CD4-positive, alpha-beta T cell treated with Interleukin-4 for 4 hours (primary cell): ENCODE results near the gene GXYLT1.
A peak's percentile ranks its signal among the peaks of the same experiment; 100 is the strongest.
"Not testable (repeated sequence)": the region's sequence is repeated elsewhere in the genome, so short reads cannot be mapped to it uniquely, and the experiment has no call there.

Source experiments
- DNase-seq: peaks from one replicate; pipeline ENCODE4 v3.0.0-alpha.2; 2020

GXYLT1 gene

GRCh38 chr12:42143452-42144157 lies 1.1 kb downstream of the GXYLT1 start:
- no peak for DNase-seq

GRCh38 chr12:42141981-42142606 lies 2.6 kb downstream of the GXYLT1 start:
- DNase-seq: no peak

GRCh38 chr12:42140901-42141300 lies 3.8 kb downstream of the GXYLT1 start:
- no peak for DNase-seq

GRCh38 chr12:42135259-42135814 lies 9.3 kb downstream of the GXYLT1 start:
- no peak for DNase-seq

GRCh38 chr12:42130672-42131402 lies 13.8 kb downstream of the GXYLT1 start:
- no peak for DNase-seq

GRCh38 chr12:42129595-42130204 lies 15.0 kb downstream of the GXYLT1 start:
- peak; percentile 40 for DNase-seq

GRCh38 chr12:42128888-42129287 lies 15.8 kb downstream of the GXYLT1 start:
- no peak for DNase-seq

- no peak for DNase-seq
Observed at GRCh38 chr12:42128327-42128726, 16.3 kb downstream of the GXYLT1 start.

- no peak for DNase-seq
Observed at GRCh38 chr12:42126963-42127362, 17.7 kb downstream of the GXYLT1 start.

- DNase-seq: no peak
Observed at GRCh38 chr12:42125388-42125767, 19.3 kb downstream of the GXYLT1 start.

- DNase-seq: no peak
Observed at GRCh38 chr12:42124764-42125387, 19.8 kb downstream of the GXYLT1 start.

- DNase-seq: no peak
Observed at GRCh38 chr12:42119085-42119633, 25.5 kb downstream of the GXYLT1 start.

GRCh38 chr12:42118136-42118879 lies 26.4 kb downstream of the GXYLT1 start:
- no peak for DNase-seq

GRCh38 chr12:42109031-42109430 lies 35.6 kb downstream of the GXYLT1 start:
- DNase-seq: no peak

GRCh38 chr12:42106791-42107190 lies 37.9 kb downstream of the GXYLT1 start:
- not testable (repeated sequence) for DNase-seq

- DNase-seq: no peak
Observed at GRCh38 chr12:42104784-42105183, 39.9 kb downstream of the GXYLT1 start.

- DNase-seq: no peak
Observed at GRCh38 chr12:42104087-42104486, 40.6 kb downstream of the GXYLT1 start.

- no peak for DNase-seq
Observed at GRCh38 chr12:42103155-42103554, 41.5 kb downstream of the GXYLT1 start.

GRCh38 chr12:42102720-42103119 lies 42.0 kb downstream of the GXYLT1 start:
- DNase-seq: no peak

GRCh38 chr12:42099433-42099832 lies 45.2 kb downstream of the GXYLT1 start:
- DNase-seq: no peak

GRCh38 chr12:42097971-42098370 lies 46.7 kb downstream of the GXYLT1 start:
- peak; percentile 67 for DNase-seq

GRCh38 chr12:42094277-42094676 lies 50.4 kb downstream of the GXYLT1 start:
- peak; percentile 39 for DNase-seq
